IPS DF 6.9 (cell line): ENCODE measurements around the gene DNASE2B.

Experiments used
- DNase-seq: peaks from one replicate; pipeline ENCODE4 v3.0.0-alpha.2; 2013; ENCODE audit warnings: low read depth, low spot score
- H3K27ac ChIP-seq: one replicate; pipeline ENCODE4 v1.5.1; 2013; ENCODE audit warnings: low read length, control low read depth
- H3K27me3 ChIP-seq: 2 replicates; pipeline ENCODE4 v1.6.1; 2013; ENCODE audit warnings: mild to moderate bottlenecking, low read length; ENCODE audit not compliant: control insufficient read depth, insufficient read depth
- H3K36me3 ChIP-seq: 2 replicates; pipeline ENCODE4 v1.6.1; 2013; ENCODE audit warnings: low read length; ENCODE audit not compliant: control insufficient read depth, insufficient read depth
- H3K4me1 ChIP-seq: 2 replicates; pipeline ENCODE4 v1.6.1; 2013; ENCODE audit warnings: low read length; ENCODE audit not compliant: control insufficient read depth, insufficient read depth
- H3K4me3 ChIP-seq: 2 replicates; pipeline ENCODE4 v1.5.1; 2013; ENCODE audit warnings: mild to moderate bottlenecking, low read length
- H3K9me3 ChIP-seq: 2 replicates; pipeline ENCODE4 v1.6.1; 2013; ENCODE audit warnings: low read length, inconsistent platforms; ENCODE audit not compliant: control insufficient read depth, insufficient read depth
- WGBS: extraction: QIAGEN DNeasy Blood & Tissue Kit; methylation state at CpG from one replicate; pipeline ENCODE4 v1.1.7; 2013; ENCODE audit warnings: mixed read lengths, missing lambda C conversion rate; ENCODE audit not compliant: insufficient read length, insufficient coverage; 5-methylcytosine and 5-hydroxymethylcytosine counted together

Gene DNASE2B

DNA sequence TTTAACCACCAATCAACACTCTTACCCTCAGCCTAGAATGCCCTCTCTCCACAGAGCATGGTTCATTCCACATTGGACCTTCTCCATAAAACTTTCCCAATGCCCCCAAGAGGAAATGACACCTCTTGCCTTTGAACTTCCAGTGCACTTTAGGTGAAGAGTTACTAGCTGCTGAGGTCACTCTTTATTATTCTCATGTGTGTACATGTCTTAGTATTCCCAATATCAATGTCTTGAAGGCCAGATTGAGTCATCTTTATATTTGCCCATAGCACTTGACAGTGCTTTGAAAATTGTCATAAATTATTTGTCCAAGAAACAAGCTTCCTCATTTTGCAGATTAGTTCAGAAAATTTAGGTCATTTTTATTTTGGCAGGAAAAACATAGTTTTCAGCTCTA lies 8.1 kb upstream of the DNASE2B start:
- Histone ChIP-seq H3K27me3 (no peaks in the 10 kb centered on the region), H3K4me3 (no peak overlapping the region), H3K27ac (no peak overlapping the region), H3K9me3 (no peaks in the 10 kb centered on the region), H3K4me1 (no peaks in the 10 kb centered on the region; the same call in 1 of the 2 replicates), H3K36me3 (no peaks in the 10 kb centered on the region)
- DNase-seq: no peak

DNA sequence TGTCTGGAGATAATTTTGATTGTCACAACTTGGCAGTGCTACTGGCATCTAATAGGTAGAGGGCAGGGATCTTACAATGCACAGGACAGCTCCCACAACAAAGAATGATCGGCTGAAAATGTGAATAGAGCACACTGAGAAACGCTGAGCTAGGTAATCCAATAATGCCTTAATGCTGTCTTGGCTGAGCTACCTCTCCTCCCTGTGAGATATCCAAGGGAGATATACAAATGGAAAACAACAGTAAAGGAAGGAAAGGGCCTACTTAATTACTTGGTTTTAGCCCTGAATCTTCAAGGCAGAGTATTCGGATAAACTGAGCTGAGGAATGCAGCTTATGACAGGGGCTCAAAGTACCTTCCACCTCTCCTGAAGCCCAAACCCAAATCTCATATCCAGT lies 2.9 kb downstream of the DNASE2B start:
- Histone ChIP-seq H3K27ac (no peak overlapping the region), H3K4me1 (no peaks in the 10 kb centered on the region), H3K36me3 (no peaks in the 10 kb centered on the region), H3K27me3 (no peaks in the 10 kb centered on the region), H3K4me3 (no peak overlapping the region), H3K9me3 (no peaks in the 10 kb centered on the region)
- whole genome bisulfite sequencing: no CpG with 5 or more reads among the region's 3 CpGs
- DNase-seq: no peak

DNA sequence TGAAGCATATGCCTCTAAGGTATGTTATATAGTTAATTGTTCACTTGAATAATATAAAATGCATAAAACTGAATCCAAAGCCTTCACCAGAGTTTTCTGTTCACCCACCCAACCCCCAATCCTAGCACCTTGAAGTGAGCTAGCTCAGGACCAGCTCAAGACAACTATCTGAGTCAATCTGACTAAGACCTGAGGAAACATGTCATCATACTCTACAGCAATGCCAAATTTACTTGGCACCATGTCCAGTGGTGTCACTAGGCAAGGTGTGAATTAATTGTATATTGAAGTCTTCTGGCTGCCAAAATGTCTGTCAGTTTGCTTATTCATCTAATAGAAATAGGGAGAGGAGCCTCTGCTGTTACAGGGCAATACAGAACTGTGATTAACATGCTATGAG lies 3.8 kb downstream of the DNASE2B start:
- no peak overlapping the region for H3K4me3 ChIP-seq
- no peaks in the 10 kb centered on the region for H3K36me3 ChIP-seq
- no peaks in the 10 kb centered on the region for H3K9me3 ChIP-seq
- no peak overlapping the region for H3K27ac ChIP-seq
- DNase-seq: no peak
- no peaks in the 10 kb centered on the region for H3K27me3 ChIP-seq
- no peaks in the 10 kb centered on the region for H3K4me1 ChIP-seq

DNA sequence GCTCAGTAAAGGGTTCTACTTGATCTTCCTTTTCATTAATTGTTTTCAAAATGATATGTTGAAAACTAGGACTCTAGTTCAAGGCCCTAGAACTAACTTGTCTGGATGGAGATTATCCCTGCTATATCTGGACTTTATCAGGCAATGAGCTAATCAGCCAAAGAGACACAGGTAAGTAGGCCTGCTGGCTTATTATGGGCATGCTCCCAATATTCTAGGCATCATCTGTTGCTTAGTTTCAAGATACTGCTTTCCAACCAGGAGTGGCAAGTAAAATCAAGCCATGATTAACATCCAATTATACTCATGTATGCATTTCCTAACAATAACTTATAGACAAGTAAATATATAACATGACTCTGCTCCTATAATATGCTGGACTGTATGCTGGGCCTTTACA lies 4.2 kb downstream of the DNASE2B start:
- no peak overlapping the region for H3K27ac ChIP-seq

DNA sequence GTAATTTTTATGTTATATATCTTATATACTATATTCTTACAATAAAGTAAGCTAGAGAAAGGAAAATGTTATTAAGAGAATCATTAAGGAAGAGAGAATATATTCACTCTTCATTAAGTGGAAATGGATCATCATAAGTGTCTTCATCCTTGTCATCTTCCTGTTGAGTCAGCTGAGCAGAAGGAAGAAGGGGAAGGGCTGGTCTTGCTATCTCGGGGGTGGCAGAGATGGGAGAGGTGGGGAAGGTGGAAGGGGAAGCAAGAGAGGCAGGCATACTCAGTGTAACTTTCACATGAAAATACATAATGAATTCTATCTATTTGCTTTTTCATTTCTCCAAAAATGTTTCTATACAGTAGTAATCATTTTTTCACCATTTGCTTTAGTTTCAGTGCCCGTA lies 5.1 kb downstream of the DNASE2B start:
- no peaks in the 10 kb centered on the region for H3K4me1 ChIP-seq
- no peaks in the 10 kb centered on the region for H3K36me3 ChIP-seq
- no peak for DNase-seq
- H3K27ac ChIP-seq: no peak overlapping the region
- no peaks in the 10 kb centered on the region for H3K27me3 ChIP-seq
- no peak overlapping the region for H3K4me3 ChIP-seq
- no peaks in the 10 kb centered on the region for H3K9me3 ChIP-seq
- WGBS: no CpG with 5 or more reads among the region's 2 CpGs

More for the DNA sequence above, 4.2 kb downstream of the DNASE2B start:
- Histone ChIP-seq H3K4me3 (no peak overlapping the region), H3K9me3 (no peaks in the 10 kb centered on the region), H3K27me3 (no peaks in the 10 kb centered on the region), H3K4me1 (no peaks in the 10 kb centered on the region), H3K36me3 (no peaks in the 10 kb centered on the region)
- no peak for DNase-seq

DNA sequence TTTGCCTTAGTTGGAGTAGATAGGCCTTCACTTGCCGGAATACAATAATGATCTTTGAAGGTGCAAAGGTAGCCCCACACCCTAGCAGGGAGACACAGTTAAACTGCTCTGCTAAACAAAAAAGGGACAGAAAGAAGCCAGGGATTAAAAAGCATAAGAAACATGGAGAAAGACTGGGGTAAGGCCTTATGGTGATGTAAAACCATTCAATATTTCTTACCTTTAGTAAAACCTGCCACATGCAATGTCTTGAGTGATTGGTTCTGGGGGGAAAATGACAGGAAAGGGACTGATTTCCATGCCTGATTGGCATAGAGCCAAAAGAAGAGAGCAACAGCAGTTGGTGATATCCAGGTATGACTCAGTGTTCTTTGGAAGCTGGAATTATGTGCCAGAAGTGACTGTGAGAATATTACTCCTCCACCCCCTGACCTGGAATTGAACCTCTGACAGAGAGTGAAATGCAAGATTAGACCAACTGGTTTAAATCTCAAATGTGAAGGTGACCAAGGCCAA lies 8.1 kb downstream of the DNASE2B start:
- DNase-seq: no peak
- Histone ChIP-seq H3K4me1 (no peaks in the 10 kb centered on the region), H3K27ac (no peak overlapping the region), H3K4me3 (no peak overlapping the region), H3K27me3 (no peaks in the 10 kb centered on the region), H3K9me3 (no peaks in the 10 kb centered on the region), H3K36me3 (no peaks in the 10 kb centered on the region)
- WGBS: no CpG with 5 or more reads among the region's 1 CpG

DNA sequence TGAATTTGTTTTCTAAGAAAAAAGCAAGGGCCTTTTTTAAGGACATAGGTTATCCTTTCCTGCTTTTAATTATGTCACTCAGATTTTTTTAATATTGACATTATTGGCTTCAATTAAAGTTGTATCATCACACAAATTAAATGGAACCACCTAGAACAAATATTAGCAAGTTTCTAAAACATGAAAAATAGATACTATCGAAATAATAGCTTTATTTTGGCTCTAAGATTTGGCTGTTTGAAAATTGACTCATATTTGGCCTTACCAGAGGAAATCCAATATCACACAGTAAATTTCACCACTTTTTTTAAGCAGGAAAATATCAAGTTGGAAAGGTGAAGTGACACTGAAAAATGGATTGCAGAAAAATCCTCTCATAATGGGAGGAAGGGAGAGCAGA lies 9.2 kb downstream of the DNASE2B start:
- no CpG with 5 or more reads among the region's 1 CpG for WGBS
- H3K27ac ChIP-seq: no peak overlapping the region
- H3K4me1 ChIP-seq: no peaks in the 10 kb centered on the region
- no peaks in the 10 kb centered on the region for H3K9me3 ChIP-seq
- no peaks in the 10 kb centered on the region for H3K27me3 ChIP-seq
- H3K36me3 ChIP-seq: no peaks in the 10 kb centered on the region
- no peak overlapping the region for H3K4me3 ChIP-seq
- no peak for DNase-seq

DNA sequence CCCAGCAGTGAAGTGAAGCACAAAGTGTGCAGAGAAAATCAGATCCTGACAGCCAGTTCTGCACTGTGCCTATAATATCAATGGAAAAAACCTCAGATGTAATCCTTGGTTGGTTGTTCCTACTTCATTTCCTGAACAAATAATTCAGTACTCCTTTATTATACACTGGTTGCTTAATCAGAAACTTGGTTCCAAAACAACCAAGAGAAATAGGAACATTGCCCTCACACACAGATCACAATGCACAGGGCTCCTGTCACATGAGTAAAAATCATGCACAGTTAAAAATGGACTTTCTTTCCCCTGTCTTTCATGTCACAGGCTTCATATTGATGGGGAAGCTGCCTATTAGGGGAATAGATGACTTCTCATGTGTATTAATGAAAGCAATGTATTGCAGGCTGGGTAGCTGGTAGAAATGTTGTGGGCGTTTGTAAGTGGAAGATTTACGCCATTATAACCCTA lies 9.7 kb downstream of the DNASE2B start:
- H3K4me1 ChIP-seq: no peaks in the 10 kb centered on the region
- DNase-seq: no peak
- no CpG with 5 or more reads among the region's 2 CpGs for WGBS

DNA sequence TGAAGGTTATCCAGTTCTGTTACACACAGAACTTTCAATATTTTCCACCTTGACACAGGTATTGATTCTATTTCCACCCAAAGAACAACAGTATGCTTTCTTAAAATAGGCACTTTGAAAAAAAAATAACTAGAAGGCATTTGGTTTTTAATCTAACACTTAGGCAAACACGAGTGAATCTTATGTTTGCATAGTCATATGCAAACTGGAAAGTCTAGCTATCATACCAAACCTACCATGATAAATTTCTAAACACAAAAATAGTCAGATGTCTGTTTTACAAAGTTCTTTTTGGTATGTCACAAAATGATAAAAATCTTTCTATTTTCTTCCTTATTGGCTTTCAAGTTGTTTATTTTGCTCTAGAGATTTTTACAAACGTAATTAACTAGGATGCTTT lies 11.6 kb downstream of the DNASE2B start:
- H3K27ac ChIP-seq: no peak overlapping the region
- no CpG with 5 or more reads among the region's 2 CpGs for WGBS
- no peaks in the 10 kb centered on the region for H3K4me1 ChIP-seq
- DNase-seq: no peak
- H3K36me3 ChIP-seq: no peaks in the 10 kb centered on the region
- H3K4me3 ChIP-seq: no peak overlapping the region
- no peaks in the 10 kb centered on the region for H3K27me3 ChIP-seq
- no peaks in the 10 kb centered on the region for H3K9me3 ChIP-seq

More for the DNA sequence above, 9.7 kb downstream of the DNASE2B start:
- Histone ChIP-seq H3K36me3 (no peaks in the 10 kb centered on the region), H3K9me3 (no peaks in the 10 kb centered on the region), H3K27me3 (no peaks in the 10 kb centered on the region), H3K4me3 (no peak overlapping the region), H3K27ac (no peak overlapping the region)

DNA sequence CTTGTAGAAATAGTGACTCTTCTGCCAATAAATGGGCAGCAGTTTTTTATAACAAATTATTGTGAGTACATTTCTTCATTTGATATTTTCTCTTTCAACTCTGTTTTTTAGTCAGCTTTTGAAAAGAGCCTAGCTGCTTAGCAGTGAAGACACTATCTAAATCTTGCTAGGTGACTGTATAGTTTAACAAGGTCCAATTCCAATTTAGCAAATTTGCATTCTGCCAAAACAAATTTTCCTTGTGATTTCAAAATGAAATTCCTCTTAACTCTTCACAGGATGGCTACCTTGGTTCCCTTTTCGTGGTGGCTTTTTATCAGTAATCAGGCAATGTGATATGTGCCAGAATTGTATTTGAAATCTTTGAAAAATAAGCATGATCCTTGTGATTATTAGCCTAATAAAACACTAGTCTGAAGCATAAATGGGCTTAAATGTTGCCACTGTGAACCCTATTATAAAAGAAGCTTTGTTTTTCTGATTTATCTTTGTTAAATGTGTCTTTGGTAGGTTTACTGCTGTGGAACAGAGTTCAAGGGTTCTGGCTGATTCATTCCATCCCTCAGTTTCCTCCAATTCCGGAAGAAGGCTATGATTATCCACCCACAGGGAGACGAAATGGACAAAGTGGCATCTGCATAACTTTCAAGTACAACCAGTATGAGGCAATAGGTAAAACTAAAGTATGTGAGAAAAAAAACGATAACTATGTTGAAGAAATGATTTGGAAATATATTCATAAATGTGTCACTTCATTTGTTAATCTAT lies 12.2 kb downstream of the DNASE2B start:
- H3K4me3 ChIP-seq: no peak overlapping the region
- no peaks in the 10 kb centered on the region for H3K9me3 ChIP-seq
- no peaks in the 10 kb centered on the region for H3K4me1 ChIP-seq
- no CpG with 5 or more reads among the region's 4 CpGs for WGBS
- no peaks in the 10 kb centered on the region for H3K36me3 ChIP-seq
- no peak overlapping the region for H3K27ac ChIP-seq
- DNase-seq: no peak
- H3K27me3 ChIP-seq: no peaks in the 10 kb centered on the region

DNA sequence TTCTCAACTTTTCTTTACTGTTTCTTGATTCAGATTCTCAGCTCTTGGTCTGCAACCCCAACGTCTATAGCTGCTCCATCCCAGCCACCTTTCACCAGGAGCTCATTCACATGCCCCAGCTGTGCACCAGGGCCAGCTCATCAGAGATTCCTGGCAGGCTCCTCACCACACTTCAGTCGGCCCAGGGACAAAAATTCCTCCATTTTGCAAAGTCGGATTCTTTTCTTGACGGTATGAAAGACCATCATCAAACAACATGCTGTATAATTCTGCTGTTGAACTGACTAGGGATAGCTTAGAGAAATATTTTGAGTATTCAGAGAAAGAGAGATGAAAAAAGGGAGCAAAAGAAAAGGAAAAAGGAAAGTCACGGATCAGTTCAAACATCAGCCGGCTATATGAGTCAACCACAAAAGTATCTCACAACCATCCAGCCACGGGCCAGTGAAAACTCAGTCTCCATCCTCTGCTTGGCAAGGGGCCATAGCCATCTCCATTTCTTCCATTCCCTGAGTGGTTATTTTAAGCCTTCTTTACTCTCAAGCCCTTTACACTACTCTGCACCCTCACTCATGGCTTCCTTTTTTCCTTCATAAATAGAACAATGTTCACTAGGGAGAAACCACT lies 14.1 kb downstream of the DNASE2B start:
- no CpG with 5 or more reads among the region's 7 CpGs for WGBS
- Histone ChIP-seq H3K9me3 (no peaks in the 10 kb centered on the region), H3K27me3 (no peaks in the 10 kb centered on the region), H3K27ac (no peak overlapping the region), H3K4me1 (no peaks in the 10 kb centered on the region), H3K4me3 (no peak overlapping the region), H3K36me3 (no peaks in the 10 kb centered on the region)
- no peak for DNase-seq
